Measurements from ENCODE around the gene ADCY7.

DNA sequence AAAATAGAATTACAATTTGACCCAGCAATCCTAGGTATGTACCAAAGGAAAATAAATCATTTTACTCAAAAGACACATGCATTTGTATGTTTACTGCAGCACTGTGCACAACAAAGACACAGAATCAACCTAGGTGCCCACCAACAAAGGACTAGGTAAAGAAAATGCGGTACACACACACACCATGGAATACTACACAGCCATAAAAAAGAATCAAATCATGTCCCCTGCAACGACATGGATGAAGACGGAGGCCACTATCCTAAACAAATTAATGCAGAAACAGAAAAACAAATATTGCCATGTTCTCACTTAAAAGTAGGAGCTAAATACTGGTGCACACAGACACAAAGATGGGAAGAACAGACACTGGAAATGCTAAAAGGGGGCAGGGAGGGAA lies 66.2 kb downstream of the ADCY7 start:
- TF ChIP-seq CHD2 (IDR thresholded peaks at IDR 0.05; ENCODE audit: low read depth, low read length) (no peak), PHB2 (IDR thresholded peaks at IDR 0.05; ENCODE audit: low read depth) (no peak), EZH2 (IDR thresholded peaks at IDR 0.05; ENCODE audit: borderline replicate concordance, low read depth, low read length) (no peak), SAFB2 (IDR thresholded peaks at IDR 0.05; ENCODE audit: borderline replicate concordance, low read depth, low read length, severe bottlenecking) (no peak), NFYB (IDR thresholded peaks at IDR 0.05; ENCODE audit: extremely low read depth, insufficient read length) (no peak)
- TF ChIP-seq, protein P1, sequence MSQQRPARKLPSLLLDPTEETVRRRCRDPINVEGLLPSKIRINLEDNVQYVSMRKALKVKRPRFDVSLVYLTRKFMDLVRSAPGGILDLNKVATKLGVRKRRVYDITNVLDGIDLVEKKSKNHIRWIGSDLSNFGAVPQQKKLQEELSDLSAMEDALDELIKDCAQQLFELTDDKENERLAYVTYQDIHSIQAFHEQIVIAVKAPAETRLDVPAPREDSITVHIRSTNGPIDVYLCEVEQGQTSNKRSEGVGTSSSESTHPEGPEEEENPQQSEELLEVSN (IDR thresholded peaks at IDR 0.05; ENCODE audit: borderline replicate concordance in 1 of 2, extremely low read depth in 1 of 2, insufficient read depth in 1 of 2, insufficient read length in 1 of 2, low read depth in 1 of 2, low read length in 1 of 2, poor library complexity in 1 of 2, severe bottlenecking in 1 of 2) = no peak
